GM23338 (cell line): ENCODE measurements around the gene NUTF2. TPM values are rescaled to one million over a fixed set of nuclear protein-coding genes. Genes with fewer than 3 reads are reported as not detected.

Experiments used
- ATAC-seq: fragments of 200-7000 bp; cut with Tn5 transposase; 3 replicates; pipeline ENCODE4 v1.9.1; 2020
- DNase-seq: peaks from one replicate; pipeline ENCODE4 v3.0.0-alpha.2; 2015; ENCODE audit warnings: low spot score
- H2AFZ ChIP-seq: fragments of 200-600 bp; sonication (generic); 2 replicates; pipeline ENCODE4 v1.8.0; 2016; ENCODE audit warnings: antibody characterized with exemption, mild to moderate bottlenecking, moderate library complexity
- H3F3A ChIP-seq: fragments of 200-600 bp; sonication (generic); replicated peaks from 2 replicates; pipeline ENCODE4 v1.8.0; 2017; ENCODE audit warnings: antibody characterized with exemption, mixed run types, low read depth
- H3K27ac ChIP-seq: fragments of 200-600 bp; sonication (generic); 2 replicates; pipeline ENCODE4 v1.6.1; 2016; ENCODE audit warnings: low read depth
- H3K27me3 ChIP-seq: fragments of 200-600 bp; sonication (generic); 2 replicates; pipeline ENCODE4 v1.8.0; 2016; ENCODE audit warnings: mild to moderate bottlenecking, mixed run types, moderate library complexity; ENCODE audit not compliant: insufficient read depth
- H3K36me3 ChIP-seq: fragments of 200-600 bp; sonication (generic); 2 replicates; pipeline ENCODE4 v1.8.0; 2016; ENCODE audit warnings: mild to moderate bottlenecking; ENCODE audit not compliant: insufficient read depth
- H3K4me1 ChIP-seq: fragments of 200-600 bp; sonication (generic); 2 replicates; pipeline ENCODE4 v1.8.0; 2016; ENCODE audit warnings: mild to moderate bottlenecking, moderate library complexity; ENCODE audit not compliant: insufficient read depth
- H3K4me2 ChIP-seq: fragments of 200-600 bp; sonication (generic); 2 replicates; pipeline ENCODE4 v1.7.1; 2017; ENCODE audit warnings: mixed run types
- H3K4me3 ChIP-seq: fragments of 200-600 bp; sonication (generic); 2 replicates; pipeline ENCODE4 v1.6.1; 2016; ENCODE audit warnings: mixed run types
- H3K79me2 ChIP-seq: fragments of 200-600 bp; sonication (generic); replicated peaks from 2 replicates; pipeline ENCODE4 v1.8.0; 2017; ENCODE audit warnings: mild to moderate bottlenecking; ENCODE audit not compliant: insufficient read depth
- H3K9me2 ChIP-seq: fragments of 200-600 bp; sonication (generic); 2 replicates; pipeline ENCODE4 v1.8.0; 2017; ENCODE audit not compliant: insufficient read depth
- H4K20me1 ChIP-seq: fragments of 200-600 bp; sonication (generic); replicated peaks from 2 replicates; pipeline ENCODE4 v1.8.0; 2017; ENCODE audit warnings: mild to moderate bottlenecking; ENCODE audit not compliant: insufficient read depth
- H3K27ac Mint-ChIP-seq: 2 replicates; pipeline ENCODE4 v1.8.0; 2020; ENCODE audit warnings: inconsistent platforms, mild to moderate bottlenecking, moderate library complexity, mixed read lengths
- H3K27me3 Mint-ChIP-seq: 3 replicates; pipeline ENCODE4 v1.8.0; 2022; ENCODE audit warnings: low read depth, mild to moderate bottlenecking, moderate library complexity, mixed read lengths, inconsistent platforms; ENCODE audit not compliant: insufficient read depth, poor library complexity
- H3K36me3 Mint-ChIP-seq: 3 replicates; pipeline ENCODE4 v1.8.0; 2021; ENCODE audit warnings: low read depth, mild to moderate bottlenecking, inconsistent platforms, moderate library complexity, mixed read lengths
- H3K4me1 Mint-ChIP-seq: 3 replicates; pipeline ENCODE4 v1.8.0; 2020; ENCODE audit warnings: mild to moderate bottlenecking, inconsistent platforms, mixed read lengths
- H3K4me3 Mint-ChIP-seq: 3 replicates; pipeline ENCODE4 v1.8.0; 2021; ENCODE audit warnings: moderate library complexity, mild to moderate bottlenecking, inconsistent platforms, mixed read lengths
- H3K9me3 Mint-ChIP-seq: 3 replicates; pipeline ENCODE4 v1.8.0; 2020; ENCODE audit warnings: moderate library complexity, mild to moderate bottlenecking, inconsistent platforms, mixed read lengths
- CREB1 ChIP-seq: fragments of 250-450 bp; sonication (Bioruptor Pico); IDR thresholded peaks from 2 replicates; pipeline ENCODE4 v1.5.0; 2020; ENCODE audit warnings: low read depth, mild to moderate bottlenecking, moderate library complexity
- CTCF ChIP-seq, 2 experiments: fragments of 200-600 bp in 1 of 2; sonication (generic) in 1 of 2; conservative IDR thresholded peaks; 2 replicates each; pipeline versions ENCODE4 v1.5.1 to v1.6.1; 2016 to 2017; ENCODE audit warnings: antibody characterized with exemption in 2 of 2, low read depth in 2 of 2, mild to moderate bottlenecking in 2 of 2, moderate library complexity in 1 of 2
- EZH2 ChIP-seq: fragments of 200-600 bp; sonication (generic); IDR thresholded peaks from one replicate; pipeline ENCODE4 v1.8.0; 2017; ENCODE audit warnings: antibody characterized with exemption, mild to moderate bottlenecking, low read depth; ENCODE audit not compliant: unreplicated experiment
- EZH2phosphoT487 ChIP-seq: fragments of 200-600 bp; sonication (generic); IDR thresholded peaks from one replicate; pipeline ENCODE4 v1.8.1; 2018; ENCODE audit warnings: antibody characterized with exemption; ENCODE audit not compliant: unreplicated experiment
- JUNB ChIP-seq: IDR thresholded peaks from one replicate; pipeline ENCODE4 v1.6.1; 2016; ENCODE audit warnings: antibody characterized with exemption; ENCODE audit not compliant: unreplicated experiment
- NANOG ChIP-seq: IDR thresholded peaks from 2 replicates; pipeline ENCODE4 v1.6.1; 2016; ENCODE audit warnings: antibody characterized with exemption, borderline replicate concordance
- POLR2AphosphoS5 ChIP-seq: IDR thresholded peaks from 2 replicates; pipeline ENCODE4 v1.6.1; 2016; ENCODE audit warnings: antibody characterized with exemption, low read depth
- ZNF114 ChIP-seq: fragments of 250-450 bp; sonication (Bioruptor Pico); IDR thresholded peaks from 2 replicates; pipeline ENCODE4 v1.5.0; 2020; ENCODE audit warnings: mild to moderate bottlenecking, moderate library complexity
- ZNF331 ChIP-seq: fragments of 250-450 bp; sonication (Bioruptor Pico); IDR thresholded peaks from 2 replicates; pipeline ENCODE4 v1.5.0; 2020; ENCODE audit warnings: low read depth, mild to moderate bottlenecking, moderate library complexity
- ZNF462 ChIP-seq: fragments of 250-450 bp; sonication (Bioruptor Pico); IDR thresholded peaks from 2 replicates; pipeline ENCODE4 v1.5.0; 2020; ENCODE audit warnings: mild to moderate bottlenecking, moderate library complexity
- polyA plus RNA-seq: library from polyadenylated mRNA; unstranded; fragments of >200 nt; fragmentation: Nextera tagmentation; extraction: Ambion mirVana; gene quantifications from 2 replicates; pipeline ENCODE4 v1.2.1, GENCODE V29; 2016
- total RNA-seq: library from RNA; depleted of rRNA; stranded (reverse); fragments of >200 nt; shearing (Covaris generic); gene quantifications from 2 replicates; pipeline ENCODE4 v1.2.3, GENCODE V29; 2014

The NUTF2 gene
- total and polyA plus RNA-seq, 2 experiments from 2014 or later = 321 to 391 TPM

- Mint-ChIP-seq H3K9me3 (no peaks in the 10 kb centered on the region; the same call in 2 of the 3 replicates), H3K4me1 (peaks cover 22% of the 10 kb centered on the region), H3K4me3 (no peak overlapping the region; the same call in 2 of the 3 replicates), H3K27me3 (peaks cover 20% of the 10 kb centered on the region), H3K36me3 (peaks cover 45% of the 10 kb centered on the region), H3K27ac (no peak overlapping the region; the same call in 1 of the 2 replicates)
- Histone ChIP-seq H3K79me2 (no peaks in the 10 kb centered on the region), H3K9me2 (no peaks in the 10 kb centered on the region), H3K36me3 (peaks cover 11% of the 10 kb centered on the region; the same call in 1 of the 2 replicates), H3K4me2 (no peak overlapping the region), H4K20me1 (no peaks in the 10 kb centered on the region; the same call in 1 of the 2 replicates), H3F3A (peaks cover 26% of the 10 kb centered on the region; the same call in 1 of the 2 replicates), H3K27ac (peak overlapping the region; percentile 76; the same call in 1 of the 2 replicates), H3K27me3 (no peaks in the 10 kb centered on the region), H3K4me3 (no peak overlapping the region), H3K4me1 (peaks cover 26% of the 10 kb centered on the region), H2AFZ (no peak overlapping the region)
- no peak for TF ChIP-seq CREB1
- no peak for TF ChIP-seq EZH2phosphoT487
- no peak for TF ChIP-seq EZH2
- no peak for TF ChIP-seq CTCF (conservative IDR thresholded peaks at IDR 0.05; ENCODE audit: low read depth in 2 of 2)
- TF ChIP-seq ZNF462 (CRISPR knock-in tag) = no peak
- TF ChIP-seq NANOG = no peak
- no peak for TF ChIP-seq POLR2AphosphoS5
- TF ChIP-seq ZNF114 (CRISPR knock-in tag) = no peak
- no peak for TF ChIP-seq ZNF331 (CRISPR knock-in tag)
- TF ChIP-seq JUNB = no peak
- ATAC-seq (no peak), DNase-seq (no peak)
These were observed 36.6 kb downstream of the NUTF2 start for GRCh38 chr16:67883146-67883871.
